NCI-H2196 treated with DMSO at 0.1 percent for 48 hours (cell line): ENCODE data around the gene CDC37L1.

Experiments used
- DNase-seq: peaks from one replicate; lab custom pipeline; 2025; ENCODE audit not compliant: unreplicated experiment; lab: John Stamatoyannopoulos, UW

CDC37L1 gene

DNA sequence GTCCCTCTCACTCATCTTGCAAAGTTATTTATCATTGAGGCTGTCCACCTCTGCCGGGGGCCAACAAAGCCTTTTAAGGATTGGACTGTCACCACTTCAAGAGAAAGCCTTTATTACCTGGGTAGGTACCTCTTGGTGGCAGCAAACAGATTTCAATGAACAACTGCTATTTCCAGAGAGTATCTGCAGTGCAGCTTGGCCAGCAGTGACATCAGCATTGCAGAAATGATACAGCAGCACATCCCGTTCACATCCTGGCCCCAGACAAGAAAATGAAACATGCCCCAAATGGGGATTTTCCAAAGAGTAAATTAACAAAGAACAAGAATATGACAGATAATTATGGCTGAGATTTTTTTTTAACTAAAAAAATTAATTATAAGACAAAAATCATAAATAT, 10.8 kb upstream of the CDC37L1 start:
- DNase-seq = no peak

- no peak for DNase-seq
Observed at GRCh38 chr9:4669890-4670289, 9.5 kb upstream of the CDC37L1 start.

DNA sequence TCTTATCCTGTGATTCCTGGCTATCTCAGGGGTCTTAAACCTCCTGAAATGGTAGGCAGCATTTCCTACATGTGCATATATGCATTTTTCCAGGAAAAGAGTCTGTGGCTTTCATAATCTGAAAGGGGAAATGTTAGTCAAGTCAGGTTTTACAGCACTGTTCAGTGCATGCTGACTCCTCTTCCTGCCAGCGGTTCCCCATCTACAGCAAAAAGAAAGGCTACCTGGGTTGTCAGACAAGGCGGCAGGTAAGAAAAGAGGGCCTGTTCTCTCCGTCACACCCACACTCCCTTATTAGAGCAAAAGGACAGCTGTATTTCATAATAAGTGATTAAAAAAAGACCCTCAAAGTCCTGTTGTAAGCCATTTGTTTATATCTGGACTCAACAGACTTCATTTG, 8.8 kb upstream of the CDC37L1 start:
- no peak for DNase-seq

- no peak for DNase-seq
Observed at GRCh38 chr9:4671737-4672136, 7.6 kb upstream of the CDC37L1 start.

GRCh38 chr9:4674783-4675182, 4.6 kb upstream of the CDC37L1 start:
- DNase-seq = no peak

DNA sequence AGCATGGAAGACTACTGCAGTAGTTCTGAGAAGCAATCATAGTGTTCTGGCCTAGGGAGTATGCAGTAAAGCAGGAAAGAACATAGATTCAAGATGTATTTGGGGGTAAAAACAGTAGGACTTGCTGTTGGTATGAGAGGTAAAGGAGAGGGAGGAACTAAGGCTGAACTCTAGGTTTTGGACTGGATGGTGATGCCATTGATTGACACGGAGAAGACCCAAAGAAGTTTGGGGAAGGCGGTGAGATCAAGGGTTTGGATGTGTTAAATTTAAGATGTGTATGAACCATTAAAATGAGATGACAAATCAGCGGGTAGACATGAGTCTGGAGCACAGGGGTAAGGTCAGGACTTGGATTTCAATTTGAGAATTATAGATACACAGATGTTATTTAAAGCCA, 2.0 kb upstream of the CDC37L1 start:
- no peak for DNase-seq

DNA sequence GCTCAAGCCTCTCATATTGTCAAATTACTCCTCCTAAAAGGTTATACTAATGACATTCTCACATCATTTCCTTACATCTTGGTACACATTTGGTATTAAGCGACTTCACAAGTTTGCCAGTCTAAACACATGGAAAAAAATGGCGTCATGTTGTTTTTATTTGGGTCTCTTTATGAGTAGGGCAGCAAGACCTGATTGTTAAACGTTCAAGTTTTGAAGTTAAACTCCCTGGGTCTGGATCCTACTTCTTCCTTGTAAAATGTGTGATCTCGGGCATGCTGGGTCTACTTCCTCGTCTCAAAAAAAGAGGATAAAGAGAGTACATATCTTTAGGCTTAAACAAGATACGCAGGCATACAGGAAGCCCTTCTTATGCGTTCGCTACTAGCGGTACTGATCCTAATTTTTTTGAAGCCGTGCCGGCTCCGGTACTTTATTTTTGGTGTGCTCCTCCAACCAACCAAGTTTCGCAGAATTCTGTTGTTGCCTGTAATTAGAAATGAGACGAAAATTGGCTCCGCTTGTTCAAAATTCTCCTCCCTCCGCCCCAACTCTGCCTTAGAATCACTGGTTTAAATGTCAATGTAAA, 596 bp upstream of the CDC37L1 start:
- DNase-seq = peak; percentile 46

- DNase-seq = no peak
Observed at GRCh38 chr9:4680173-4680525, 780 bp downstream of the CDC37L1 start.

DNA sequence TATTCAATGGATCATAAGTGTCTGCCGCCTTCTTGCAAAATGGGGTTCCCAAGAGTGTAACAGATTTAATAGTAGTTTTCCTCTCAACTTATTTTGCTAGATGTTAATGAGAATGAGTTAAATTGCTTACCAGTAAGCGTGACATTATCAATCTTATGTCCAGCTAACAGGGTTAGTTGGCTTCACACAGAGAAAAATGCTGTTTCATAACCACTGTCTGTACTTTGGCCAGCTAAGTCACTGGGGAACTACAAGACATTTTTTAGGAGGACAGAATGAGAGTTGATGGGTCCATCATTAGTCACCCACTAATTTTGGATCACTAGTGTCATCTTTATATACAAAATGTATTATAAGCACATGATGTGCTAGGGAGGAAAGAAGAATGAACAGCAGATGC, 1.4 kb downstream of the CDC37L1 start:
- DNase-seq = no peak

DNA sequence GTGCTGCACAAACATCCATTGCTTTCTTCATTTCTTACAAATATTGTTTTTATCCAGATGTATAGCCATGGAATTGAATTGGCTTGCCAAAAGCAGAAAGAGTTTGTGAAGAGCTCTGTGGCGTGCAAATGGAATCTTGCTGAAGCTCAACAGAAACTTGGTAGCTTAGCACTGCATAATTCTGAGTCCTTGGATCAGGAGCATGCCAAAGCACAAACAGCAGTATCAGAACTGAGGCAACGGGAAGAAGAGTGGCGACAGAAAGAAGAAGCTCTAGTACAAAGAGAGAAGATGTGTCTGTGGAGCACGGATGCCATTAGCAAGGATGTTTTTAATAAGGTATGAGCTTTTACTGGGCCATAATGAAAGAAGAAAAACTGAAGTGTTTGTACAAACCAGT, 5.5 kb downstream of the CDC37L1 start:
- no peak for DNase-seq

GRCh38 chr9:4686112-4686511, 6.7 kb downstream of the CDC37L1 start:
- DNase-seq = no peak

GRCh38 chr9:4686584-4686983, 7.2 kb downstream of the CDC37L1 start:
- no peak for DNase-seq

DNA sequence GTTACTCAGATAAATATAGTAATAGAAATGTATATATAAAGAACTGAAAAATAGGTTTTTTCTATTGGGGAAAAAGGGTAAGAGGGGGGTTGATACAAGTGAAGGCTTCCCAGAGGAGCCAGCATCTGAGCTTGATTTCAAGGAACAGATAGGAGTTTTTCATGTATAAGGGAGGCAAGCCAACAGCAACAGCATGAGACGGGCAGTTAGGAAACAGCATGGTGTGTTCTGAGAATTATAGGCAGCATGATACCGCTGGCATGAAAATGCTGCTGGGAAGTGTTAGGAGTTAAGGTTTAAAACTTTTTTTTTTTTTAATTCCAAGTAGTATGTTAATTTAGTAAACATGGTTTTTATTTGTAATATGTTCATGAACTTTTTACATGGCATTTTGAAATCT, 9.7 kb downstream of the CDC37L1 start:
- DNase-seq = no peak

DNA sequence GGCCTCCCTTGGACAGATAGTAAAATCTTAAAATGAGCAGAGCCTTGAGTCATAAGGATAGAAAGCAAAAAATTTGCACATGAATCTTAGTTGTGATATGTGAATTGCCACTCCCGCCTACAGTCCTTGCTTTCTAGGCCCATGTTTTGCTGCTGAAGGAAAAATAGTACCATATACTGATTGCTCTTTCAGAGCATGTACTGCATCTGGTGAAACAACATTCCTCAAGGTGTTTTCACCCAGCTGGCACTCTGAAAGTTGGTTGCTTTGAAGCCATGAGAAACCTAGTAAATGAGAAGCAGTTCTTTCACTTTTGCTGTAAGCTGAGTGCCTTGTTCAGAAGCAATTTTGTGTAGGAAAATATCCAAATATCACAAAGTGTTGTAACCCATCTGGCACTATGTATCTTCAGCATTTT, 10.3 kb downstream of the CDC37L1 start:
- no peak for DNase-seq

GRCh38 chr9:4690144-4690543, 10.8 kb downstream of the CDC37L1 start:
- no peak for DNase-seq

DNA sequence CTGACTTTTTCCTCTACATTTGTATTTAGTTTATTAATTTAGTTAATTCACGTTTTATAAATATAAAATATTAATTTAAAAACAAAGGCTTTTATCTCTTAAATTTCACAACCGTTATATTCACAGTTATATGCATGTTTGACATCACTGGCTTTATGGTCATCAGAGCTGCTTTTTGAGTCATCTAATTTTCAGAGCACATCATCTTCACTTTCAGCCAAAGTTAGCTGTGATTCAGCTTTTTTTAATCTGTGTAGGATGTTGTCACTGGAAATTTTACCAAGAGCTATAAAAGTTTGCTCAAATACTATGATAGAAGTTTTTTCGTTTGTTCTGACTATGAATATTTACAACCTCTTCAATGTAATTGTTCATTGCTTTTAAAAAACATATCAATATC, 12.4 kb downstream of the CDC37L1 start:
- DNase-seq = no peak

GRCh38 chr9:4700091-4700490, 20.7 kb downstream of the CDC37L1 start:
- DNase-seq = no peak

GRCh38 chr9:4700932-4701331, 21.6 kb downstream of the CDC37L1 start:
- DNase-seq = no peak

DNA sequence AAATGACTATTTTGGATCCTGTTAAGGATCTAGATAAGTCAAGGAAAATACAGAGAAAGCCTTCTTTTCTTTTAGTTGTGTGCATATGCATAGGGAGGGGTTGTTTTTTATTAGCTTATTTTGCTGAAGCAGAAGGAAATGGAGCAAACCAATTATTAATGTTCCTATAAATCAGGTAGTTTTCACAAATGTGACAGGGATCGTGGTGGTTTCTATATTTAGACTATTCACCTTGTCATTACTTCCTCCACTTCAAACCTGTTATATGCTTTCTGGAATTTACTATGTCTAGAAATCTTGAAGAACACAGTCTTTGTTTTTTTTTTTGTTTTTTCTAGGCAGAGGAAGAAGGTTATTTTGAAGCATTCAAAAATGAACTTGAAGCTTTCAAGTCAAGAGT, 22.2 kb downstream of the CDC37L1 start:
- DNase-seq = no peak

DNA sequence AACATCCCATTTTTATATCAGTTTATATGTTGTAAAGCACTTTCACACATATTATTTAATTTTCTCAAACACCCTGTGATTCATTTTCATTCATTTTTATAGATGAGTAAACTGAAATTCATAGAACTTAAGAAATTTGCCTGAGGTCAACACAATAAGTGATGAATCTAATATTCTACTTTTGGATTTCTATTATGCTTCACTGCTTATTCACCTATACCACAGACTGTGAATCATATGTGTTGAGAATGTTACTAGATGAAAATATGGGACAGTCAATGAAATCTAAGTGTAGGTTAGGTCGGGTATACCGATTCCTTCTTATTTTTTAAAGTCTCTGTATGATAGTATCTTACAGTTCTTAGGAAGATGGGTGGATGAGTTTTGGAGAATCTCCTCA, 24.8 kb downstream of the CDC37L1 start:
- no peak for DNase-seq

DNA sequence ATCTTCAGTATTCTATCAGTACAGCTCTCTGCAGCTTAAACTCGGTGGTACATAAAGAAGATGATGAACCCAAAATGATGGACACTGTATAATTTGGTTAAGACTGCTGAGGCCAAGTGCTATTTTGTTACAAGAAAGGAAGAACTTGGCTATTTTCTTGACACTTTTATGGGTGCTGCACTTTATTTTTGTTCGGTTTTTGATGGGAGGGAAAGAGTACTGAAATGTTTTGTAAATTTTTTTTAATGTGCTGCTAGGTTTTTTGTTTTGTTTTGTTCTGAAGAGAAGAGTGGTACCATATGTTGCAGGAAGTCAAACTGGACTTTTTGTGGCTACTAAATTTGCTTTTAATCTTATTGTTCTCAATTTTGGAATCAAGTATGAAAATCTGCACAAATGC, 26.7 kb downstream of the CDC37L1 start:
- DNase-seq = no peak

DNA sequence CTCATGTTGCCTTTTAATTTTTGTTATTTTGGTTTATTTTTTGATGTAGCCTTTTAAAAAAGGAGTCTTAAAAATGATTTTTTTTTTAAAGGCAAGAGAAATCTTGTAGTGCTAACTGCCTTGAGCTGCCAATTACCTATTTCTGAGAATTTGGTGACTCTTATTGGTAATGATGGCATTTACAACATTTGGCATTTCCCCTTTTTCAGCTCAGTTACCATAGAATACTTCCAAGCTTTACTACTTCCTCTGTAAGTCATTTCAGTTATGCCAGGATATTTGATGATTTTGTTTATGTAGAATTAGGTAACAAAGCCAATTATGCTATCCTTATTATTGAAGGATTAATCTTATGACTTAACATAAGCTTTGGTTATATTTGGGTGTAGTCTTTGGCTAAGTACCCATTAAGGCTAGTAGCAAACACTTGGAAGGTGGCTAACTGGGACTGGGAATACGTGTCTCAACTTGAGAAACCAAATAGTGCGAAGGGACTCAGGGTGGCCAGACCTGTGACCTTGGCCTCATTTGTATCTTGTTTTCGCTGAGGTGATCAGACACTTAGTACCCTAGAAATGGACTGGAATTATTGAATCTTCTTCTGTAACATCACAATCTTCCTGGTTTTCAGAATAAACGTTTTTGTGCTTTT, 27.7 kb downstream of the CDC37L1 start:
- no peak for DNase-seq

GRCh38 chr9:4709380-4709779, 30.0 kb downstream of the CDC37L1 start:
- no peak for DNase-seq
